HG03045 (cell line): ENCODE data around the gene TULP4.
A peak's percentile ranks its signal among the peaks of the same experiment; 100 is the strongest.

Experiments used
- ATAC-seq: cut with Tn5 transposase; IDR thresholded peaks from one replicate; pipeline ENCODE4 v1.9.1; 2021; ENCODE audit warnings: mild to moderate bottlenecking, moderate library complexity; ENCODE audit not compliant: unreplicated experiment

The TULP4 gene

GRCh38 chr6:158356586-158357546 lies 44.6 kb downstream of the TULP4 start:
- peak; percentile 15 for ATAC-seq

GRCh38 chr6:158357570-158358216 lies 45.4 kb downstream of the TULP4 start:
- peak; percentile 74 for ATAC-seq

DNA sequence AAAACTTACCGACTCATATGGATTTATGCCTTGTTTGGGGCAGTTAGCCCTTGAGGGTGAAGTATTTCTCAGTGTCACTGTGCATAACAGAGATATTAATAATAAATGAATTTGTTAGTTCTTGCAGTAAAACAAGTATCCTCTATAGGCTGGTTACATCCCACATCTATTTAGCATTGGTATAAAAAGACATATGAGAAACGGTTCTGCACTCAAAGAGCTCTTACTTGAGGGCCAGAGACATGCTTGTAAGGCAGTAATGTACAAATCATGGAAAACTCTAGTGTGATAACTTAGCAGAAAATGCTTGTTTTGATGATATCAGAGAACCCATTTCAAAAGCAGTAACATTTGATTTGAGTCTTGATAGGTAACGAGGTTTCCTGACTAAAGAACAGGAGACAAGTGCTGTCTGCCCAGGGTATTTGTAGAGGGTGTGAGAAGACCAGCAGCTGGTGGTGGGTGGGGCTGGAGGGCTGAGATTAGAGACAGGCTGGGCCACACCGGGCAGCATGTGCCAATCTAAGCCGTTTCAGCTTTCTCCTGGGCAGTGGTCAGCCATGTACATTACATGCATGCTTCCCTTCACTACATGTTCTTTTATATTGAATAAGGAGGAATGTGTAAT lies 46.3 kb downstream of the TULP4 start:
- no peak for ATAC-seq

- no peak for ATAC-seq
These were observed 48.8 kb downstream of the TULP4 start for GRCh38 chr6:158361068-158361467.

DNA sequence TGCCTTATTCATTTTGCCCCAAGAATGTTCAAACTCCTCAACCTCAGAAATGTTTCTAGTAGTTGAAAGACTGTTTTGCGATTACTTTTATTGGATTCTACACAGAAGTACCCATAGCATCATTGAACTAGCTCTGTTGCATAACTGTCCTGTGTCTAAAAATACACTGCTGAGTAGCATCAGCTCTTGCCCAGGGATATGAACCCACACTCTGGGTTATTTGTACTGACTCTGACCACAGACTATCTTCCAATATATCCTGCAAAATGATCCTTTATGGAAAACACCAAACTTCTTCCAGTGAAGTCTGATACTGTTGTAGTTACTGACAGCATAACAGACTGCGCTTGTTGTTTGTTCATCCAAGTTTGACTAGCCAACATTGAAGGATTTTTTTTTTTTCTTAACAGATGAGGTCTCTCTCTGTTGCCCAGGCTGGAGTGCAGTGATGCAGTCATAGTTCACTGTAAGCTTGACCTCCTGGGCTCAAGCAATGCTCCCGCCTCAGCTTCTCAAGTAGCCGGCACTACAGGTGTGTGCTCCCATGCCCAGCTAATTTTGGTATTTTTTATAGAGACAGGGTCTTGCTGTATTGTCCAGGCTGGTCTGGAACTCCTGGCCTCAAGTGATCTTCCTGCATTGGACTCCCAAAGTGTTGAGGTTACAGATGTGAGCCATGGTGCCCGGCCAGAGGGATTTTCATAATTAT lies 49.9 kb downstream of the TULP4 start:
- ATAC-seq, result no peak

DNA sequence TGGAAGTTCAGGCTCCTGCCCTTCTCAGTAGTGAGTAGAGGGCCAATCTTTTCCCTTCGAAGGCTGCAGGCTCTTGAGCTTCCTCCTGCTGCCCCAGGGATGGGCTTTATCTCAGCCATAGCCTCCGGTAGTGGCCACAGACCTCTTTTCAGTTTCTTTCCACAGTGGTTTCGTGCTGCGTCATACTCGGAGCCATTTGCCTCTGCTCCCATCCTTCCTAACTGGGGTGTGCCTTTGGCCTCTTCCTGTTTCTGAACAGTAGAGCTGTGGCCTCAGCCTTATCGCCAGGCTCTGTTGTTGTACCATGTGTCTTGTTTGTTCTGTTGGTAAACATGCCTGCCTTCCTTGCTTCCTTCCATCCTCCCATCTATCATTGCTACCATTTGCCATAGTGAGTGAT lies 54.1 kb downstream of the TULP4 start:
- no peak for ATAC-seq

DNA sequence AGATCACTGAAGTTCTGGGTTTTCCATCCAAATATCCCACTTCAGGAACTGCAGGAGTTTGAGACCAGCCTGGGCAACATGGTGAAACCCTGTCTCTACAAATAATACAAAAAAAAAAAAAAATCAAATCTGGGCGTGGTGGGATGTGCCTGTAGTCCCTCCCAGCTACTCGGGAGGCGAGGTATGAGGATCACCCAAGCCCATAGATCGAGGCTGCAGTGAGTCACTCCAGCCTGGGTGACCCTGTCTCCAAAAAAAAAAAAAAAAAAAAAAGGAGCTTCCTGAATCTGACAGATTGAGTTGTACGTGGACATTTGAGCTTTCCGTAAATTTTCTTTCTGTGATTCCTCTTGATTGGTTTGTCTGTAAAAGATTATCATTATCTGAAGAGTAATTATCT lies 55.6 kb downstream of the TULP4 start:
- no peak for ATAC-seq

GRCh38 chr6:158369241-158369640 lies 57.0 kb downstream of the TULP4 start:
- no peak for ATAC-seq

DNA sequence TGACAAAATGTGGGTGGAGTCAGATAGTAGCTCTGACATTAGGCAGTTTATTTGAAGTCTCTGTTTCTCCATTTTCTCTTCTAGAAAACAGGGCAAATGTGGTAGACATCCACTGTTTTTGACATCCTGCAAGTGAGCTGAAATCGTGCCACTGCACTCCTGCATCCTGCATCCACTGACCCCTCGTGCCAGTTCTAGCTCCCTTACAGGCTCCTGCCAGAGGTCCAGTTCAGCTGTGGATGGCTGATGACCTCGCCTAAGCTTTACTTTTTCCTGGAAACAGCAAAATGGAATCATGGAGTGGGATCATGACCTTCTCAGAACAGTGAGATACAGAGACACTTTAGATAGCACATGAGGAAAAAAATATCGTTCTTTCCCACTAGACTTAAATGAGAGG lies 58.5 kb downstream of the TULP4 start:
- ATAC-seq, result no peak

DNA sequence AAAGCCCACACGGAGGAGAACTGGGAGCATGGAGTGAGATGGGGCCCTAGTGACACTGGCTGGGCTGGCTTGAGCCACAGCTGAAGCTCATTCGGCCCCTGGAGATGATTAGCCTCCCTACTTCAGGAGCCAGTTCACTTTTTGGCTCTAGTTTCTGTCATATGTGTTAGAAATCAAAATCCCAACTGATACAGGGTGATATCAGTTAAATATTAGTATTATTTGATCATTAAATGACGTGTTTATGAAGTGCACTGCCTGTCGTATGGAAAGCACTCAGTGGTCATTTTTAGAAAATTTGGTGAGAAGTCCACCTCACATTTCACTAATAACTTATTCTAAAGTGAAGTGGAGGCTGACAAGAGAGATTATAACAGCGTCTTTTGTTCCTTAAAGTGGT lies 59.0 kb downstream of the TULP4 start:
- no peak for ATAC-seq

DNA sequence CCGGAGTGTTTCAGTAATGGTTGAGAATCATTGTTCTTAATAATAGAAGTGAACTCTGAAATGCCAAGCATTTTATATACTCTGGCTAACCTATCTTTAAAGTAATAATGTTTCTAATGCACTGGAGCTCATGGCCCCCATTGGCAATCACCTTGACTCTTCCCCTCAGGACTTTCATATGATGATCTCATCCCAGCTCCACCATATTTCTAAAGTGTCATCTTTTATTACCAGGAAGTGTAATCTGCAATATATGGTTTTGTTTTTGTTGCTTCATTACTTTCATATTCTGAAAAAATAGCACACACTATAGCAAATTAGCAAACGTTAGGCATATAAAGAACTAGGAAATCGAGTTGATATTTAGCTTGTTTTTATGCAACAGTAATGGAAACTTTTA lies 60.3 kb downstream of the TULP4 start:
- ATAC-seq, result no peak

DNA sequence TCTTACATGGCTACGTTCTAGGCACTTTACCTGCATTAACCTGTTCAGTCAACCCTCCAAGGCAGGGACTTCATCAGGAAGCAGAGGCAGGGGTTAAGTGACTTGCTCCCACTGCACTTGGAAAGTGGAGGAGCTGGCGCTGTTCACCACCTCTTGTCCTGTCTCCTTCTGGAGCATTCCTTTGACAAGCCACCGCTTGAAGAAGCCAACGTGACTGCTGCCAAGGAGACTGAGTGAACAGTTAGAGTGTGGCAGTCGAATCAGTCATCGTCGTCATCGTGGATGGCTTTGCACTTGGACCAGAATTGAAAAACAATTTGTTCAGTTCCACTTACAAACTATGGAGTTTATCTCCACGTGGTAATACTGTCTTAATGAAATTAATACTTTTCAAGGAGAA lies 60.9 kb downstream of the TULP4 start:
- ATAC-seq, result no peak

DNA sequence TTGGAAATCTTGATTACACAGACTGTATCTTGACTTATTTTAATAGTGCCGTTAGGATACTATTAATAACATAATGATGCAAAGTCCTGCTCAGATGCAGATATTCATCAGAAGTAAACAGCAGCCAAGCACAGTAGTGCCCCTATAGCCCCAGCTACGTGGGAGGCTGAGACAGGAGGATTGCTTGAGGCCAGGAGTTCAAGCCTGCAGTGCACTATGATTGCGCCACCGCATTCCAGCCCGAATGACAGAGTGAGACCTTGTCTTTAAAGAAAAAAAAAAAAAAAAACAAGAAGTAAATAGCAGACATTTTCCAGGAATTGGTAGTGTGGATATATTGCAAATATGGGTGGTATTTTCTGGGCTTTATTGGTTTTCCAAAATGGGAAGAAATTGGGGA lies 61.8 kb downstream of the TULP4 start:
- no peak for ATAC-seq

GRCh38 chr6:158376631-158377081 lies 64.4 kb downstream of the TULP4 start:
- ATAC-seq, result no peak

GRCh38 chr6:158377860-158378259 lies 65.6 kb downstream of the TULP4 start:
- no peak for ATAC-seq

DNA sequence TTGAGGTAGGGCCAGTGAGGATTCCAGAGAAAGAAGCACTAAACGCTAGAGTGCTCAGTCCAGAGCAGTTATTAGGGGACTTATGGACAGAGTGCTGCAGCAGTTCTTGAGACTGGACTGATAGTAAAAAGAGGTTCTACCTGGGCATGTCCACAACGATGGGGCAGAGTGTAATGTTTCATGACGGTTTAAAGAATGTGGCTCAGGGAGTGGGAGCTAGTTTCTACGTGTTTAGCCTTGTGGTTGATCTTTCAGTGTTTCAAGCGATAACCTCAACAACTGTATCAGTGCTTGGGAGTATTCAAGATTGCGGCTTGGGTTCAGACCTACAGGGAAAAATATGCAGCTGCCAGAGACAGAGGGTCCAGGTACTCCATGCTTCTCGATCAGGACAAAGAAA lies 67.1 kb downstream of the TULP4 start:
- ATAC-seq, result no peak

- ATAC-seq, result no peak
These were observed 68.9 kb downstream of the TULP4 start for GRCh38 chr6:158381214-158381613.

DNA sequence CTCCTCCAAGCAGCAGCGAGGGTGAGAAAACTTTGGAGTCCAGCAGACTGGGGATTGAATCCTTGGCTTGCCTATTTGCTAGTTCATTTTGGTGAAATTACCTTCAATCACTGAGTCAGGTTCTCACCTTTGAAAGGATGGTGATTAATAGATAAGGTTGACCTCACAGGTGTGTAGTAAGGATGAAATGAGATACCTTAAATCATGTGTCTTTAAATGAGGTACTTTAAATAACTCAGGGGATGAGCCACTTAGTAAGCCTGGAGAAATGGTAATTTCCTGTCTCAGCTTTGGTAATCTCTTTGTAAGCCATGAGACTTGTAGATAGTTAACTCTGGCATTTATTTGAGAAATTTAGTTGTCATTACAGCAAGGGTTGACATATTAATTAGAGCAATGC lies 70.2 kb downstream of the TULP4 start:
- no peak for ATAC-seq

DNA sequence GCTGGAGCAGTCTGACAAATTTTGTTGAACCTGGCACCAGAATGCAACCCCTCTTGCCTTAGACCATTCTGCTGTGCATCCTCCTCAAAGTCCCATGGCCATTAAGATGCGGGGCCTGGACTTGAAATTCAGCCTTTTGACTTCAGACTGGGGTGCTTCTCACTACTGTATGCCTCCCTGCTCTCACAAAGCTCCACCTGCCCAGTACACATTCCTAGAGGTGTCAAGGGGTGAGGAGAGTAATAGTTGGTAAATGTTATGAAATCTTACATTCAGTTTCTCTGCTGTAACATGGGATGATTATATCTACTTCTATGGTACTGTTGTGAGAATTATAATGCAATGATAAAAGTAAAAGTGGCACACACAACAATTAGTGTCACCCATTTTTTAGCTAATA lies 70.8 kb downstream of the TULP4 start:
- ATAC-seq, result no peak

DNA sequence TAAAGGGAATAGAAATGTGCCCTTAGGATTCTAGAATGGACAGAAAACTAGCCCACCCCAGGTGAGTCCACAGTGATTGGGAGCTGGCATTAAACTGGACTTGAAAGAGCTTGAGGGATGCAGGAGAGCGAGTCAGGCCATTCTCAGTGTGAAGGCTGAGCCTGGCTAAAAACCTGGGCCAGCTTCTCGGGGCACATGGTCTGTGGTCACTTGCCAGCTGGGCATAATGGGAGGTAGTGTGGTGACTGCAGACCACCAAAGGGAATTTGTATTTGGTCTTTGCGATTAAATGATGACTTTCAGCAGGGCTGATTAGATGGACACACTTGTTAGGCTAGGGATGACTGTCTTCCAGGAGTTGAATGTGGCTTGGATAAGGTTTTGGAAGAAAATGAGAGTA lies 71.3 kb downstream of the TULP4 start:
- no peak for ATAC-seq

- ATAC-seq, result no peak
These were observed 72.4 kb downstream of the TULP4 start for GRCh38 chr6:158384671-158385110.
